CD4-positive, alpha-beta T cell treated with Interleukin-10 for 1 hour (primary cell): ENCODE results near the gene SLK.

ENCODE experiments used
- DNase-seq: peaks from one replicate; pipeline ENCODE4 v3.0.0-alpha.2; 2020

The SLK gene

DNA sequence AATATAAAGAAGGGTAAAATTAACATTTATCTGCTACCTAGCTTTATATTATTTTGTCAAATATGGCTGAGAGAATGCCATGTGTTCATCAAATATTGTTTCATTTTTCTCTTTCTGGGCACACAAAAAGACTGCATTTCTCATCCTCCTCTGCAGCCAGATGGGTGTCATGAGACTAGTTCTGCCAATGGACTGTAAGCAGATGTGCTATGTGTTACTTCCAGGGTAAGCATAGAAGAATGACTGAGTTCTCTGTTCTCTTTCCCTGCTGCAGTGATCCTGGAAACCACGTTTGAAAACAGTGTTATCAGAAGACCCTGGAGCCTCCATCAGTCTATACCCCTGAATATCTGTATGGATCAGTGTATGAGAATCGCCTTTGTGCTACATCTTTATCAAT, 24.1 kb upstream of the SLK start:
- DNase-seq, result no peak

DNA sequence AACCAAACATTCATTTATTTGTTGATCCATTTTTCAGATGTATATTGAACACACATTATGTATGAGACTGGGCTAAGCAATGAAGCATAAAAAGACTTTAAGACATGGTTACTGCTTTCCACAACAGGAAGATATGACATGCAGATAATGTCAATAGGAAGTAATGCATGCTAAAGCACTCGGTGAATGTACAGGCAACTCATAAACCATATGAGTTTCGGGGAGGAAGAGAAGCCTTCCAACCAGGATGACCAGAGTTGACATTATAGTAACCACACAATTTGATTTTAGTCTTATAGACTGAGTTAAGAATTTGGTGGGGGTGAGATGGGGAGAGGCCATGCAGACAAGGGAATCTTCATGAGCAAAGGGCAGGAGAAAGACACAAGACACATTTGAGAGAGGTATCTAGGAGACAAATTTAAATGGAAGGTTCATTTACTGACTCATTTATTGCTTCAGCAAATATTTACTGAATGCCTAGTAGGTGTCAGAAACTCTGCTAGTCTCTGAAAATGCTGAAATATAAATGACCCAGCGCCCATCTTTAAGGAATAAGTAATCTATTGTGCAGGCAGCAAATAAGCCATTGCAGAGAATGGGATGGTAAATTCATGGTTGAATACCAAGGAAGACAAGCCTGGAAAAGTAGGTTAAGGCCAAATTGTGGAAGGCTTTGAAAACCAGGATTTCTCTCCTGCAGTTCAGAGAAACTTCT, 19.0 kb upstream of the SLK start:
- no peak for DNase-seq

DNA sequence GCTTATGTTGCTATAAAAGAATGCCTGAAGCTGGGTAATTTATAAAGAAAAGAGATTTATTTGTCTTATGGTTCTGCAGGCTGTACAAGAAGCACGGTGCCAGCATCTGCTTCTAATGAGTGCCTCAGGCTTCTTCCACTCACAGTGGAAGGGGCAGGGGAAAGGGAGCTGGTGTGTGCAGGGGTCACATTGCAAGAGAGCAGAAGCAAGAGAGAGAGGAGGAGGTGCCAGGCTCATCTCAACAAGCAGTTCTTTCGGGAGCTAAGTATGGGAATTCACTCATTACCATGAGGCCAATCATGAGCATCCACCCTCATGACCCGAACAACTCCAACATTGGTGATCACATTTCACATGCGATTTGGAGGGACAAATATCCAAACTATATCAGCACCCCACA, 17.2 kb upstream of the SLK start:
- no peak for DNase-seq

DNA sequence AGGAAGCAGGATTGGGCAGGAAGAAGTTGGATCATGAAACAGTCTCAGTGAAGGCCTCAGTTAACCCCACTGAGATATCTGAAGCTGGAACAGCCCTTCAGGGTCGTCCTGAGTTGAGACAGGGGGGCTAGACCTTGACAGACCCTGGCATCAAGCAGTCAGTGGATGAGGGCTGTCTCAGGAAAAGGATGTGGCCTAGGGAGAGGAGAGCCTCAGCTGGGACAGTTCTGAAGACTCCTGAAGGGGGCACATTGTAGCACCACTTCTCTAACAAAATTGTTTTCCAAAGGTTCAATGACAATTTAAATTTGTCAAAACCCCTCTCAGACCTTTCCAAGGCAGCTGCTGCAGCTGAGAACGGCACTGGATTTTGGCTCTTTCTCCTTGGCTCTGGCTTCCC, 15.8 kb upstream of the SLK start:
- DNase-seq, result no peak

DNA sequence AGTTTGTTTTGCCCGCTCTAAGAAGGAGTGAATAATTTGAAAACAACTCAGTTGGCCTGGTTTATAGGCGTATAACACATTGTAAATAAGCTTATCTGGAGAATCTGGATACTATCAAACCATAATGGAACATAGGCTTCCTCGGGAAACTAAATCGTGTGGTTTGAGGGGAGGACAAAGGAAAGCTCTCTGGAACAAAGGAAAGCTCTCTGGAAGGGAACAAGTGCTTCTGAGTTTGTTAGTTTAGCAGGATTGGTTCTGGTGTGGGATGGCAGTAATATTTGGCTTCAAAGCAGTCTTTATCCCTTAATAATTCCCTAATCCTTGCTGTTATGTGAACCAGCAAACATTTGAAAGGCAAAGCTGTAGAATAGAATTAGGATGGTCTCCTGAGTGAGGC, 15.0 kb upstream of the SLK start:
- DNase-seq, result no peak

DNA sequence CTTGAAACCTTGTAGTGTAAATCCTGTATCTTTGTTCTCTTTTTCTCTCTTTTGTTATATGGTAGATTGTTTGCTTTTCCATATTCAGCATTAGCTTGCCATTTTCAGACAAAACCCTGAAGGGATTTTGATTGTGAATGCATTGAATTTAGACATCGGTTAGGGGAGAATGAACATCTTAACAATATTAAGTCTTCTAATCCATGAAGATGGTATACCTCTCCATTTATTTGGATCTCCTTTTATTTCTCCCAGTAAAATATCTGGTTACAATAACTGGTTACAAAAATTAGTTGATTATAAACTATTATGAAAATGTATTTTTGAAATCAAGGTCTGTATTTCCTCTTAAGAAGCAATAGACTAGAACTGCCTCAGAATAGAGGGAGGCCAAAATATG, 12.4 kb upstream of the SLK start:
- no peak for DNase-seq

DNA sequence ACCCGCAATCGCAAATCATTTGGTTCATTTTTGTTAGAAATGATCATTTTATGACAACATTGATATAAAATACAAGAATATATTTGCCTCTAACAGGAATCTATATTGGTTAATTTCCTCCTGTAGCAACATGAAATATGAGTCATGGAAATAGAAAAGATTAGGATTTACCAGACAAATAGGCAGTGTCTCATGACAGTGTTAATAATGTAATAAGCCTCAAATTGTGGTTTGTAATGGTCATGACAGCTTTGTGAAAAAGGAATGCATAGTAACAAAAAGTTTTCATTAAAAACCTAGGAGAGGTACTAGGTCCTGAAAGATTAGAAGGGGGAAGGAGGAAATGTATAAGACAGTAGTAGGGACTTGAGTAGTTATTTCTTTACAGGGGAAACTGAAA, 7.9 kb upstream of the SLK start:
- no peak for DNase-seq

DNA sequence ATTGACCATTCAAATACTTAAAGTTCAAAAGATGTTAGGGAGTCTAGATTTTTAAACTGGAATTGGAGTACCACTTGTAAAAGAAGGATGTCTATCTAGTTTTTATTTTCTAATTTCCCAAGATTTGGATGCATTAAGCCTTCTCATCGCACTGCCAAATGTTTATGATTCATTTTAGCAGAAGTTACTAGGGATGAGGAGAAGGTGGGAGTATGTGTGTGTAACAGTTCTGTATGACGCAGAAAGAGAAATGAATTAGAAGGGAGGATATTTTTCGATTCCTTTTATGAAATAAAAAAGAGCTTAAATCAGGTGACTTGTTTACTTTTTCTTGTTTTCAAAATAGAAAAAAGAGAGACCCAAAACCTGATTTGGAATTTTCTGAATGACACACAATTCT, 6.8 kb upstream of the SLK start:
- DNase-seq, result no peak

DNA sequence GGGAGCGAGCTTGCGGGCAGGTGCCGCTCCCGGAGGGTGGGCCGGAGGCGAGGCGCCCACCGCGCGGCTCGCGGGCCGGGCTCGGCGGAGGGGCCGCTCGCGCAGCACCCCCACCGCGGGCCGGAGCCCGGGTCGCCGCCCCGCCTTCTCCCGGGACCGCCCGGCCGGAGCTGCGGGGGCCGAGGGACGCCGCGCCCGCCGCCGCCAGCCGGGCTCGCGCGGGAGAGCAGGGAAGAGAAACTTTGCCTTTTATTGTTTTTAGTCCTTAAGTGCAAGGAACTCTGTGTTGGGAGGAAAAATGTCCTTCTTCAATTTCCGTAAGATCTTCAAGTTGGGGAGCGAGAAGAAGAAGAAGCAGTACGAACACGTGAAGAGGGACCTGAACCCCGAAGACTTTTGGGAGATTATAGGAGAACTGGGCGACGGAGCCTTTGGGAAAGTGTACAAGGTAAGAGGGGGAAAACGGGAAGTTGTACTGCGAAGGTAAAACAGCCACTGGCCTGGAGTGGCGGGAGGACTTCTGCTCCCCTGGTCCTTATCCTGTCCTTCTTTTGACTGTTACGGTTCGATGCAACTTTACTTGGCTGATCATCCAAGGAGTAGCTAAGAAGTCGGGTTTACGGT, 620 bp downstream of the SLK start:
- DNase-seq, result peak; percentile 27

DNA sequence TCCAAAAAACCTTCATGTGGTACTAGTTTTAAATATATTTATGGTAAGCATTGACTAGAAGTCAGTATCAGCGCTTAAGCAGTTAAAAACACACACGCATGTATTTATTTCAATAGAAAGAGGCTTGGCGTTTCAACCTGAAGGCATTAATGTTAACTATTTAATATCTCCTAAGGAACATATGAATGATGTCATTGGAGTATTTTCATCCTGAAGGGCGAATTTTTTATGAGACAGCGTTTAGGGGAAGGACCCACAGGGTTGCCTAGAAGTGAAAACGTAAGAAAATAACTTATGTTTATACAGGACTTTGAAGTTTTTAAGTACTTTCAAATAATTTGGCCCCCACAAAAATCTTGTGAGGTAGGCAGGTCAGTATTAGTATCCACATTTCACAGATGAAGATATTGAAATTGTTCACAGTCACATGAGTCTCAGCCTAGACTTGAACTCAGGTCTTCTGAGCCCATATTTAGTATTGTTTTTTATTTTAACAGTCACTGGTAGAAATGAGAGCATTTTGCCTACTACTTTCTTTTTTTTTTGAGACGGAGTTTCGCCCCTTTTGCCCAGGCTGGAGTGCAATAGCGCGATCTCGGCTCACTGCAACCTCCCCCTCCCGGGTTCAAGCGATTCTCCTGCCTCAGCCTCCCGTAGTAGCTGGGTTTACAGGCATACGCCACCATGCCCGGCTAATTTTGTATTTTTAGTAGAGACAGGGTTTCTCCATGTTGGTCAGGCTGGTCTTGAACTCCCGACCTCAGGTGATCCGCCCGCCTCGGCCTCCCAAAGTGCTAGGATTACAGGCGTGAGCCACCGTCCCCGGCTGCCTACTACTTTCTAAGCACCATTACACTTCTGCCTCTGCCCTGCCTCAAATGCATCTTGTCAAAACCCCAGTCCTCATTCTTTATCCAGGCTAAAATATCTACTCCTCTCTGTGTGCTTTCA, 1.8 kb downstream of the SLK start:
- no peak for DNase-seq

DNA sequence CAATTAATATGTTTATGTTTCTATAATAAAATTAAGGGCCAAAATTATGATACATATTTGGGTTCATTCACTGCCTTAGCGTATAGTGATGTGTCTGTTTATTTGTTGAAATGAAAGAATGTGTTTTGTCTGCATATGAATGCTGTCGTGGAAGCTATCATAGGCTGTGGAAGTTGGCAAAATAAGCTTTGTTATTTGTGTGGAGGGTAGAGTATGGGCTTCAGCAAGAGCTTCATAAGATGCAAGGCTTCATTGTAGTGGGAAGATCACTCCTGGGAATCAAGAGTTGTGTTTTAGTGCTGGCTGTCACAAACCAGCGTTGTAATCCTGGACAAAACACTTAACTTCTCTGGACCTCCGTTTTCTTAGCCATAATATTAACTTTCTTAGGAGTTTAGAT, 2.5 kb downstream of the SLK start:
- no peak for DNase-seq

DNA sequence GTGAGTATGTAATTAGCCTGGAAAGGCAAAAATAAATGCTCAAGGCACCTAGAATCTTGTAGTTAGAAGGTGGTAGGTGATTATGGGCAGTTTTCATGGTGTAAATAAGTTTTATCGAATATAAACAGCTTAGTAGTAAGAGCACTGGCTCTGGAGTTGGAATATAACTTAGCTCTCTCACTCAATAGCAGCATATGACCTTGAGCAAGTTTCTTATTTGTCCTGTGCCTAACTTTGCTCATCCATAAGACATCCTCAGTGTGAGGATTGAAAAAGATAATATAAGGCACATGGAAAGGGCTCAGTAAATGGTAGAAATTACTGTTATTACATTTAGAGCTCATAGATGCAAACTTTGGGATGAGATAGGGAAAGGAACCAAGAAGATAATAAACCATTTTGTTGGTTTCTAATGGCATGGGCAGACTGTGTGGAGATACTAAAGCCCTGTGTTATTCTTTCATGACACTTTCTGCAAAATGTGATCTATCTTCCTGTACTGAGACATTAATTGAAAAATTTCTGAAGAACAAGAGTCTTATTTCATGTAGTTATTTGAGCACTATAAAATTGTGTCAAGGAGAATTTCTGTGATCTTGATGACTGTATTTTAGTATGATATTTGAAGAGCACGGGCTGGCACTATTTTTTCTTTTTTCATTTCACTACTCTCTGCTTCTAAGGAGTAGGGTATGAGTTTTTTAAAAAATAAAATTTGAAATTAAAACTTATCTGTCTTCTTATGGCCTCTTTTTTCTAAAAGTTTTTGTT, 3.1 kb downstream of the SLK start:
- DNase-seq, result no peak

DNA sequence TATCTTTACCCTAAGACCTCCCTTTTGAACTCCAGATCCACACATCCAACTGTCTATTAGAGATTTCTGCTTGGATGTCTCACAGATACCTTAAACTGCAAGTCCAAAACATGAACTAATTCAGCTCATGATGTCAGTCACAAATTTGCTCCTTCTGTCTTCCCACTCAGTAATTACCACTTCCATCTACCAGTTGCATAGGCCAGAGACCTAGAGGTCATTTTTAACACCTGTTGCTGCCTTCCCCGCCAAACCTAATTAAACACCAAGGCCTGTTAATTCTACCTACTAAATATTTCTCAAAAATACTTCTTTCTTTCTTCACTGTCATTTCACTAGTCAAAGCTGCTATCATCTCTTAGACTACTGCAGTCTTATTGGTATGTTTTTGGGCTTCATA, 8.2 kb downstream of the SLK start:
- no peak for DNase-seq

DNA sequence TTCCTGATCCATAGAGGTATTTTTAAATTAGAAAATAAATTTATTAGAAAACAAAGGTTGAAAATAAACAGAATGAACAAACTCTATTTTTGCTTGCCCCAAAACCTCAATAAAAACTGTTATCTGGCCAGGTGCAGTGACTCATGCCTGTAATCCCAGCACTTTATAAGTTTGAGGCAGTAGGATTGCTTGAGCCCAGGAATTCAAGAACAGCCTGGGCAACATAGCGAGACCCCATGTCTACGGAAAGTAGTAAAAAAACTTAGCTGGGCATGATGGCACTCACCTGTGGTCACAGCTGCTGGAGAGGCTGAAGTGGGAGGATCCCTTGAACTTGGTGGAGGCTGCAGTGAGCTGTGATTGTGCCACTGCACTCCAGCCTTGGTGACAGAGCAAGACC, 10.3 kb downstream of the SLK start:
- DNase-seq, result no peak

DNA sequence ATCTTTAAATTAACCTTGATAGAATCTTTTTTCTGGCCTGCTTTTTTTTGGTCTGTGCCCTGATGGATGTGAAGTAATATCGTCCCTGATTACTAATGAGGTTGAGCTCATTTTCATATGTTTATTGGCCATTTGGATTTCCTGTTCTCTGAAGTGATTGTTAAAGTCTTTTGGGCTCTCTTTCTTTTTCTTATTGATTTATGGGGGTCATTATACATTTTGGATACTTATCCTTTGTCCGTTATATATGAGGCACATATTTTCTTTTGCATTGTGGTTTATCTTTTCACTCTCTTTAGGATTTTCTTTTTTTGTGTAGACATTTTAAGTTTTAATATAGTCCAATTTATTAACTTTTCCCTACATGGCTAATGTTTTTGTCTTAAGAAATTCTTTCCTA, 12.6 kb downstream of the SLK start:
- DNase-seq, result no peak

DNA sequence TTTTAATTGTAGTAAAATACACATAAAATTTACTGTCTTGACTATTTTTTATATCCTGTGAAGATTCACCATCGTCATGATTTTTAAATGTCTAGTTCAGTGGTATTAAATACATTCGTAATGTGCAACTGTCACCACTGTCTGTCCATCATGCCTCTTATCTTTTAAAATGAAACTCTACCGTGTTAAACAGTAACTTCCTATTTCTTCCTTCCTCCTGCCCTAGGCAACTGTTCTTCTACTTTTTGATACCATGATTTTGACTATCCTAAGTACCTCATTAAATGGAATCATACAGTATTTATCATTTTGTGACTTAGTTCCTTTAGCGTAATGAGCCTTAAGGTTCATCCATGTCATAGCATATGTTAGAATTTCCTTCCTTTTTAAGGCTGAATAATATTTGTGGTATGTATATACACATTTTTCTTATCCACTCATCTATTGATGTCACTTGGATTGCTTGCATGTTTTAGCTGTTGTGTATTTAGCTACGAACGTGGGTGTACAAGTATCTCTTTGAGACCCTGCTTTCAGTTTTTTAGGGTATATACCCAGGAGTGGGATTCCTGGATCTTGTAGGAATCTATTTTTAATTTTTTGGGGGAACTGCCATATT, 13.5 kb downstream of the SLK start:
- no peak for DNase-seq

DNA sequence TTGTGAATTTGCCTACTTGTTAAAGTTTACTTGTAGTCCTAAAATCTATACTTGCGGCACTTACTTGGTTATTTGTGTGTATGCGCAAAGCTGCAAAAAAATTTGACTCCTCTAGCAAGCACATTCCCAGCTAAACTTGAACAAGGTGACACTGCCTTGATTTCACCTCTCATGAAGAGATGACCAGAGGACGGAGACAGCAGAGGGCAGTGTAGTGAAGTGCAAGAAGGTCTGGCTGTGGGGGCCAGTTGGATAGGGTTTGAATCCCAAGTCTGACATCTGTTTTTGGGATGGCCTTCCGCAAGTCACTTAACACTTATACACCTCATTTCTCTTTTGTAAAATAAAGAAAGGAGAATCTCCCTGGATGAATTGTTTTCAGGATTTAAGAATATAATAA, 15.7 kb downstream of the SLK start:
- no peak for DNase-seq

DNA sequence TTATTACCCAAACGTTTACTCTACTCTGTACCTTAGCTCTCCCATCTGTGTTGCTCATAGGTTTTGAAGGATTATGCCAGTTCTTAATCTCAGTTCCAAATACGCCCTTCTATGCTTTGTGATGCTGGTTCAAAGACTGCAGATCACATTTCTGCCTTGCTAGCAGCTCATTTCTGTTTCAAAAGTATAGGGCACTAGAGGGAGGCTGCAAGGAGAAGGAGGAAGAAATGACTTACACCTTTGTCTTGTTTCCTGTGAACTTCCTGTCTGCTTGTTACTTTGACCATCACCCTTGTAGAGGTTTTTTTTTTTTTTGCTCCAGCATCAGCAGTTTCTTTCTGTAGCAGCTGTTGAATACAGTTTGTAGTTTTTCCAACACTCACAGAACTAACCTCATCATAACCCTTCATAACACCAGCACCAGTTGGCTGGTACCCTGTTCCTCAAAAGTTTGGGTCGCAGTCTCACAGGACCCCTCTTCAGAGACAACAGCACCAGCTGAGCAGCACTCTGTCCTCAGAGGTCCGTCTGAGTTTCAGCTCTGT, 16.5 kb downstream of the SLK start:
- DNase-seq, result peak; percentile 51

DNA sequence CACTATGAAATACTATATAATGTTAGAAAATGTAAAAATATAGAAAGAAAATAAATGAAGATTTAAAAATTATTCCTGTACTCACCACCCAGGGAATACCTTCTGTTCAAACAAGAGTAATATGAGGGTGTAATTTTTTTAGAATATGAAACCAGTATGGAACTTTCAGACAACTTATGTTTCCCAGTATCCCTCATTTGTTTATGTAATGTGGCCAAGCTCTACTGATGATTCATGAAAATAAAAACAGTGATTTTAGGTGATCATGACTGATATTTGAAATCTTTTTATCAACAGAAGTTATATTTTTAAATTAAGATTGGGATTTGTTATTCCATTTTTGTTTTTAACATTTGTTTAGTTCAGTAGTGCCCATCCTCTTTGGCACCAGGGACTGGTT, 18.8 kb downstream of the SLK start:
- no peak for DNase-seq

DNA sequence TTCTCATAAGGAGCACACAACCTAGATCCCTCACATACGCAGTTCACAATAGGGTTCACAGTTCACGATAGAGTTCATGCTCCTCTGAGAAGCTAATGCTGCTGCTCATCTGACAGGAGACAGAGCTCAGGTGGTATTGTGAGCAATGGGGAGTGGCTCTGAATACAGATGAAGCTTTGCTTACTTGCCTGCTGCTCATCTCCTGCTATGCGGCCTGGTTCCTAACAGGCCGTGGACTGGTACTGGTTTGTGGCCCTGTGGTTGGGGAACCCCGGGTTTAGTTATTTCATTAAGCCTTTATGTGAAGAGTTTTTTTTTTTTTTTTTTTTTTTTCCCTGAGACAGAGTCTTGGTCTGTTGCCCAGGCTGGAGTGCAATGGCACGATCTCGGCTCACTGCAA, 19.4 kb downstream of the SLK start:
- DNase-seq, result peak; percentile 37

DNA sequence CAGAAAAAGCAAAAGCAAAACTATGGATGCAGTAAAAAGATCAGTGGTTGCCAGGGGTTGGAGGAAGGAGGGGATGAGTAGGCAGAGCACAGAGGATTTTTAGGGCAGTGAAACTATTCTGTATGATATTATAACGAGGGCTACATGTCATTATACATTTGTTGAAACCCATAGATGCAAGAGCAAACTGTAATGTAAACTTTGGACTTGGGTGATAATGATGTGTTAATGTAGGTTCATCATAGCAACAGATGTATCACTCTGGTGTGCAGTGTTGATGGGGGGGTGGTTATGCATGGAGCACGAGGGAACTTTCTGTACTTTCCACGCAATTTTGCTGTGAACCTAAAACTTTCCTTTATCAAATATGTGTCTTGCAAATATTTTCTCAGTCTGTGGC, 23.2 kb downstream of the SLK start:
- no peak for DNase-seq

DNA sequence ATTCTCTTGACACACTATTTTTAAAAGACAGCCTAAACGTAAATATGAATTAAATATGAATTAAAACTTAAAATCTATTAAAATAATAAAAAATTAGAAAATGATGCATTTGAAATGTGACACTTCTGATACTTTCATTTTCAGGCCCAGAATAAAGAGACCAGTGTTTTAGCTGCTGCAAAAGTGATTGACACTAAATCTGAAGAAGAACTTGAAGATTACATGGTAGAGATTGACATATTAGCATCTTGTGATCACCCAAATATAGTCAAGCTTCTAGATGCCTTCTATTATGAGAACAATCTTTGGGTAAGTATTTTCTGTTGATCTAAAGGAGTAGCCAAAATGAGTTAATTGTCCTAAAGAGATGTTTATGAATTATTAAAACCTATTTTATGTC, 23.6 kb downstream of the SLK start:
- DNase-seq, result no peak
